ENCODE results near the gene CCRL2.

The CCRL2 gene, protein sequence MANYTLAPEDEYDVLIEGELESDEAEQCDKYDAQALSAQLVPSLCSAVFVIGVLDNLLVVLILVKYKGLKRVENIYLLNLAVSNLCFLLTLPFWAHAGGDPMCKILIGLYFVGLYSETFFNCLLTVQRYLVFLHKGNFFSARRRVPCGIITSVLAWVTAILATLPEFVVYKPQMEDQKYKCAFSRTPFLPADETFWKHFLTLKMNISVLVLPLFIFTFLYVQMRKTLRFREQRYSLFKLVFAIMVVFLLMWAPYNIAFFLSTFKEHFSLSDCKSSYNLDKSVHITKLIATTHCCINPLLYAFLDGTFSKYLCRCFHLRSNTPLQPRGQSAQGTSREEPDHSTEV

DNA sequence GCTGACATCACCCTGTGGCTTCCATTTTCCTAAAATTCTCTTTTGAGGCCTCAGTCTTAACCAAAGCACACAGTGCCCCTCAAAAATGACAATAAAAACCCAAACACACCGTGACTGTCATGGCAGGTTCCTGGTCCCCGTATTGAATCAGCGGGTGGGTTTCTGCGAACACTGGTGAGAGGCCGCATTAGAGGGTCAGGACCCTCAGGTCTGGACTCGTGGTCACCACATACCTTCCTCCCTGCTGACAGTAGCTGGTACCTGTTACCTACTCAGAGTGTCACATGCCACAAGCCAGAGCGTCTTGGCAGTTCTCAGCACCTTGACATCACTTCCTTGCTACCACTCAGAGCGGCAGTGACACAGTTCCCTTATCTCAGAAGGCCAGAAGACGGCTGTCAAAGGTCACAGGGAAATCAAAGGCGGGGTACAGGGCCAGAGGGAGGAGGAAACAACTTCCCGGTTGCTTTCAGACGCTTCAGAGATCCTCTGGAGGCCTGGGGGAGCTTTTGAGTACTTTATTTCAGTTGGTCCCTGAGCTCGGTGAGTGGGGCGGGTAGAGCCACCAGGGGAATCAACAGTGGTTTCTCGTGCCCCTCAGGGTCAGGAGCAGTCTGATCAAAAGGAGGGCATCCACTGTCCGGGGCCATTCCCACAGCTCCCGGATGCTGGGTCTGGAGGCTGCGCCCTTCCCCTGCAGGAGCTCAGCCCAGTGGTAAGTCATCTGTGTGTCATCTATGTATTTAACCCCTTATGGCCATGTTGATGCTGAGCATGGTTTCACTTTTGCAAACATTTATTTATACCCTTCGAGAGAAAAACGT is at the start of gene CCRL2, which contains the start of gene CCR5AS:
TSS of gene CCRL2 (plus strand) at position 472 of the 824 bp plus-strand sequence. CDS start 821 bp downstream, outside the sequence.
TSS of gene CCR5AS (minus strand) at position 279 of the 824 bp plus-strand sequence.
- DNase-seq (ENCODE audit: low read depth) = peak; percentile 87

DNA sequence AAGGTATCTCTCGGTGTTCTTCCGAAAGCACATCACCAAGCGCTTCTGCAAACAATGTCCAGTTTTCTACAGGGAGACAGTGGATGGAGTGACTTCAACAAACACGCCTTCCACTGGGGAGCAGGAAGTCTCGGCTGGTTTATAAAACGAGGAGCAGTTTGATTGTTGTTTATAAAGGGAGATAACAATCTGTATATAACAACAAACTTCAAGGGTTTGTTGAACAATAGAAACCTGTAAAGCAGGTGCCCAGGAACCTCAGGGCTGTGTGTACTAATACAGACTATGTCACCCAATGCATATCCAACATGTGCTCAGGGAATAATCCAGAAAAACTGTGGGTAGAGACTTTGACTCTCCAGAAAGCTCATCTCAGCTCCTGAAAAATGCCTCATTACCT is 48.6 kb upstream of the CCRL2 start:
- DNase-seq (ENCODE audit: low read depth) = no peak

DNA sequence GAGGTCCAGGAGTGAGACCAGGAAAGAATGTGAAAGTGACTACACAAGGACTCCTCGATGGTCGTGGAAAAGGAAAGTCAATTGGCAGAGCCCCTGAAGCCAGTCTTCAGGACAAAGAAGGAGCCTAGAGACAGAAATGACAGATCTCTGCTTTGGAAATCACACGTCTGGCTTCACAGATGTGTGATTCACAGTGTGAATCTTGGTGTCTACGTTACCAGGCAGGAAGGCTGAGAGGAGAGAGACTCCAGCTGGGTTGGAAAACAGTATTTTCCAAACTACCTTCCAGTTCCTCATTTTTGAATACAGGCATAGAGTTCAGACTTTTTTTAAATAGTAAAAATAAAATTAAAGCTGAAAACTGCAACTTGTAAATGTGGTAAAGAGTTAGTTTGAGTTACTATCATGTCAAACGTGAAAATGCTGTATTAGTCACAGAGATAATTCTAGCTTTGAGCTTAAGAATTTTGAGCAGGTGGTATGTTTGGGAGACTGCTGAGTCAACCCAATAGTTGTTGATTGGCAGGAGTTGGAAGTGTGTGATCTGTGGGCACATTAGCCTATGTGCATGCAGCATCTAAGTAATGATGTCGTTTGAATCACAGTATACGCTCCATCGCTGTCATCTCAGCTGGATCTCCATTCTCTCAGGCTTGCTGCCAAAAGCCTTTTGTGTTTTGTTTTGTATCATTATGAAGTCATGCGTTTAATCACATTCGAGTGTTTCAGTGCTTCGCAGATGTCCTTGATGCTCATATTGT is 47.1 kb upstream of the CCRL2 start:
- no peak for DNase-seq (ENCODE audit: low read depth)

DNA sequence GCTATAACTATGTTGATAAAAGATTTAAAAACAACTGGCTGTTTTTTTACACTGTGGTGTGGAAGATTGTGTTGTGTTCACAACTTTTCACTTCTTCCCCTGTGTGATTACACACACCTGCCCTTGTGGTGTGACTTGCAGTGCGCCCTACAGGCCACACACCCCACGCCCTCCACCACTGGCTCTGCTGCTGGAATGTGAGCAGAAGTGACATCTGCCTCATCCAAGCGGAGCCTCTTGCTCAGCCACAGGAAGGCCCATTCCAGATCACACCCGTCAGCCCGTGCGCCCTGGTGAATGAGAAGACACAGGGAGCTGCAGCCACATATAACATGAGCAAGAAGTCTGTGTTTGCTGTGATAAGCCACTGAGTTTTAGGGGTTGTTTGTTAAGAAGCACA is 46.2 kb upstream of the CCRL2 start:
- DNase-seq (ENCODE audit: low read depth) = no peak

DNA sequence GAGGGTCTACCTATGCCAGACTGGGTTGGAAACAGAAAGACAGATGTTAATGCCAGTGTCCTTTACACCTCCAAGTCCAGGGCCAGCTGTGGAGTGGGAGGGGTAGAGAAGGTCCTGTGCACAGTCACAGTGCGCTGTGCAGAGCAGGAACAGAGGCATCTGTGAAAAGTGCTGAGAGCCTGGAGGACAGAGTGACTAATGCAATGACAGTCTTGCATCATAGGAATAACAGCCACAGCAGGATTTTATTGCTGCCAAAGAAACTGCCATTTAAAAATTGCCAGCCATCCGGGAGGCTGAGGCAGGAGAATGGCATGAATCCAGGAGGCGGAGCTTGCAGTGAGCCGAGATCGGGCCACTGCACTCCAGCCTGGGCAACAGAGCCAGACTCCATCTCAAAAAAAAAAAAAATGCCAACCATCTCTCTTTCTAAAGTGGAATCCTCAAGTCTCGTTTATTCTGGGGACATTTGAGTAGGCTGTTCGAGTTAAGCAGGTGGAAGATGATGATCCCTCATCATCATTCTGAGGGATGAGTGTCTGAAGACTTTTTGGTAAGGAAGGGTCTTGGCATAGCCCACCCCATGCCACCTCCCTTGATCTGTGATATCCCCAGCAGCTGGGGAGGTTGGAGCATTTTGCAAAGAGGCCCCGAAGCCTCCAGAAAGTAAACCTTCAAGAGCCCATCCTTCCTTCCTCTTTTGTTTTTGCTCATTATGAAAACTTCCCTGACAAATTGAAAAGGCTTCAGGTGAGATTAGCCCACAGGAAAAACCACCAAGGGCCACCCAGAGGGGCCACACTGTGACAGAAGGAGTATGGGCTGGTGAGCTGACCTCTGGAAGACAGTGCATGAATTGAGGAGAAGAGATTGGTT is 45.4 kb upstream of the CCRL2 start:
- no peak for DNase-seq (ENCODE audit: low read depth)

DNA sequence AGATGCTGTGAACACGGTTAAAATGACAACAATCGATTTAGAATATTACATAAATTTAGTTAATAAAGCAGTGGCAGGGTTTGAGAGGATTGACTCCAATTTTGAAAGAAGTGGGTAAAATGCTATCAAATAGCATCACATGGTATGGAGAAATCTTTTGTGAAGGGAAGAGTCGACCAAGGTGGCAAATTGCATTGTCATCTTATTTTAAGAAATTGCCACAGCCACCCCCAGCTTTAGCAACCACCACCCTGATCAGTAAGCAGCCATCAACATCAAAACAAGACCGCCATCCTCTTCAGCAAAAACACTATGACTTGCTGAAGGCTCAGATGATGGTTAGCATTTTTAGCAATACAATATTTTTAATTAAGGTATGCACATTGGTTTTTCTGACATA is 42.0 kb upstream of the CCRL2 start:
- no peak for DNase-seq (ENCODE audit: low read depth)

DNA sequence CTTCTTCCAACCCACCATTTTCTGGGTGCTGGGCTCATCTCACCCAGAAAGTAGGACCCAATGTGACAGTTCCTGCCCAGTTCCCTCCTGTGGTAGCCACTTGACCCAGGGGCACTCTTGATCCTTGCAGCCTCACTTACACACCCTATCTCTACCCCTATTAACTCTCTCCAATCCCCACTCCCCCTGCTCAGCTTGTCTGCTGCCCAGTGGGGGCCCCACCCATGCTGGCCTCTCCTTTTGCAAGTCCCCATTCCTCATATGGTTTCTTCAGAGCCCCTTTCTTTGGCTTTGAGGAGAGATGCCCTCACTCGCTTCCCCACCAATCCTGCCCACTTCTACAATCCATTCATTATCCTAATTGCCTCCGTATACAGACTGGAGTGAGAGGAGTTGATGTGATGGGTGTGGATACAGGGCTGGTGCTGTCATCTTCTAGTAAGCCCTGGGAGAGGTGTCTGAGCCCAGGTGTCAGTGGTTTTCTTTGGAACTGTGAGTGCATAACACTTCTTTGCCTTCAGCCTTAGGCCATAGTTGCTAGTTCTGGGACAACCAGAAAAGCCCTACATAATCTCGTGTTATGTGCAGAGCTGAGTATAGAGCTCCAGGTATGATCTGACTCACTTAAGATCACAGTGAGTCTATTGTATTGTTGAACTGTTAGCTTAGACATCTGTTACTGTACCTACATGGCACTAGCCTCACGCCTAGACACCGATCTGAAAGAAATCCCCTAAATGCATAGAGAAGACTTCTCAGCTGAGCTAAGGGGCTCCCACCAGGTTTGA is 41.1 kb upstream of the CCRL2 start:
- no peak for DNase-seq (ENCODE audit: low read depth)

DNA sequence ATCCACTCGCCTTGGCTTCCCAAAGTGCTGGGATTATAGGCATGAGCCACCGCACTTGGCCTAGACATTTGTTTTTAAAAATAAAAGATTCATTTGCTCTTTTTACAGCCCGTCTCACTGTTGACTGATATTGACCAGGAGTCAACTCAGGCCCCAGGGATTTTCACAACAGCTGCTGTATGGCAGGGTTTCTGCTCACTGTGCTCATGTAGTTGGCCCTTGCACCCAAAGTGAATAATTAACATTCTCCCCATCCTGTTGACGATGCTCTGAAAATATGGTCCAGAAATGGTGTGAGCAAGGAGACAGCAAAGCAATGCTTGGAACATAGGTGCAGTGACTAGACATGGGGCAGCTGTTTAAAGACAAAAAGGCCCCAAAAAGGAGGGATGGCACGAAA is 39.2 kb upstream of the CCRL2 start:
- DNase-seq (ENCODE audit: low read depth) = no peak

DNA sequence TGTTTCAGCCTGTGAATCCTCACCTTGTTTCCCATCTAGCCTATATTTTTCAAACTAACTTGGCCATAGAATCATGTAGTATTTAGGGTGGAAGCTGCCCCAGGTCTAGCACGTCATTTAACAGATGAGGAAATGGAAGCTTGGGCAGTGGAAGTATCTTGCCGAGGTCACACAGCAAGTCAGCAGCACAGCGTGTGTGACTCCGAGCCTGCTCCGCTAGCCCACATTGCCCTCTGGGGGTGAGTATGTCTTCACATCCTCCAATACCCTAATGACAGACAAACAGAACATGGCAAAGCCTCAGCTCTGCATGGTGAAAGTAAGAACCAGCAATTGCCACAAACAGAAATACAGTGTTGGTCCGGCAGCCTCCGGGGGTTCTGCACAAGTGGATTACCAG is 38.5 kb upstream of the CCRL2 start:
- no peak for DNase-seq (ENCODE audit: low read depth)

DNA sequence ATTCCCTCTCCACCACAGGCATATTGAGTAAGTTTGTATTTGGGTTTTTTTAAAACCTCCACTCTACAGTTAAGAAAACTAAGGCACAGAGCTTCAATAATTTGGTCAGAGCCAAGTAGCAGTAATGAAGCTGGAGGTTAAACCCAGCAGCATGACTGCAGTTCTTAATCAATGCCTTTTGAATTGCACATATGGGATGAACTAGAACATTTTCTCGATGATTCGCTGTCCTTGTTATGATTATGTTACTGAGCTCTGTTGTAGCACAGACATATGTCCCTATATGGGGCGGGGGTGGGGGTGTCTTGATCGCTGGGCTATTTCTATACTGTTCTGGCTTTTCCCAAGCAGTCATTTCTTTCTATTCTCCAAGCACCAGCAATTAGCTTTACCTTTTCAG is 37.9 kb upstream of the CCRL2 start:
- no peak for DNase-seq (ENCODE audit: low read depth)

DNA sequence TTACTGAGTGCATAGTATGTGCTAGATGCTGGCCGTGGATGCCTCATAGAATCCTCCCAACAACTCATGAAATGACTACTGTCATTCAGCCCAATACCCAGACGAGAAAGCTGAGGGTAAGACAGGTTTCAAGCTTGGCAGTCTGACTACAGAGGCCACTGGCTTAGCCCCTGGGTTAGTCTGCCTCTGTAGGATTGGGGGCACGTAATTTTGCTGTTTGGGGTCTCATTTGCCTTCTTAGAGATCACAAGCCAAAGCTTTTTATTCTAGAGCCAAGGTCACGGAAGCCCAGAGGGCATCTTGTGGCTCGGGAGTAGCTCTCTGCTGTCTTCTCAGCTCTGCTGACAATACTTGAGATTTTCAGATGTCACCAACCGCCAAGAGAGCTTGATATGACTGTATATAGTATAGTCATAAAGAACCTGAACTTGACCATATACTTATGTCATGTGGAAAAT is 37.4 kb upstream of the CCRL2 start:
- no peak for DNase-seq (ENCODE audit: low read depth)

DNA sequence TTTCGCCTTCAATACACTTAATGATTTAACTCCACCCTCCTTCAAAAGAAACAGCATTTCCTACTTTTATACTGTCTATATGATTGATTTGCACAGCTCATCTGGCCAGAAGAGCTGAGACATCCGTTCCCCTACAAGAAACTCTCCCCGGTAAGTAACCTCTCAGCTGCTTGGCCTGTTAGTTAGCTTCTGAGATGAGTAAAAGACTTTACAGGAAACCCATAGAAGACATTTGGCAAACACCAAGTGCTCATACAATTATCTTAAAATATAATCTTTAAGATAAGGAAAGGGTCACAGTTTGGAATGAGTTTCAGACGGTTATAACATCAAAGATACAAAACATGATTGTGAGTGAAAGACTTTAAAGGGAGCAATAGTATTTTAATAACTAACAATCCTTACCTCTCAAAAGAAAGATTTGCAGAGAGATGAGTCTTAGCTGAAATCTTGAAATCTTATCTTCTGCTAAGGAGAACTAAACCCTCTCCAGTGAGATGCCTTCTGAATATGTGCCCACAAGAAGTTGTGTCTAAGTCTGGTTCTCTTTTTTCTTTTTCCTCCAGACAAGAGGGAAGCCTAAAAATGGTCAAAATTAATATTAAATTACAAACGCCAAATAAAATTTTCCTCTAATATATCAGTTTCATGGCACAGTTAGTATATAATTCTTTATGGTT is 36.1 kb upstream of the CCRL2 start, which contains the start of gene CCR5:
TSS of gene CCR5 (plus strand) at position 108 of the 680 bp plus-strand sequence. CDS start 1,957 bp downstream, outside the sequence.
- DNase-seq (ENCODE audit: low read depth) = no peak

DNA sequence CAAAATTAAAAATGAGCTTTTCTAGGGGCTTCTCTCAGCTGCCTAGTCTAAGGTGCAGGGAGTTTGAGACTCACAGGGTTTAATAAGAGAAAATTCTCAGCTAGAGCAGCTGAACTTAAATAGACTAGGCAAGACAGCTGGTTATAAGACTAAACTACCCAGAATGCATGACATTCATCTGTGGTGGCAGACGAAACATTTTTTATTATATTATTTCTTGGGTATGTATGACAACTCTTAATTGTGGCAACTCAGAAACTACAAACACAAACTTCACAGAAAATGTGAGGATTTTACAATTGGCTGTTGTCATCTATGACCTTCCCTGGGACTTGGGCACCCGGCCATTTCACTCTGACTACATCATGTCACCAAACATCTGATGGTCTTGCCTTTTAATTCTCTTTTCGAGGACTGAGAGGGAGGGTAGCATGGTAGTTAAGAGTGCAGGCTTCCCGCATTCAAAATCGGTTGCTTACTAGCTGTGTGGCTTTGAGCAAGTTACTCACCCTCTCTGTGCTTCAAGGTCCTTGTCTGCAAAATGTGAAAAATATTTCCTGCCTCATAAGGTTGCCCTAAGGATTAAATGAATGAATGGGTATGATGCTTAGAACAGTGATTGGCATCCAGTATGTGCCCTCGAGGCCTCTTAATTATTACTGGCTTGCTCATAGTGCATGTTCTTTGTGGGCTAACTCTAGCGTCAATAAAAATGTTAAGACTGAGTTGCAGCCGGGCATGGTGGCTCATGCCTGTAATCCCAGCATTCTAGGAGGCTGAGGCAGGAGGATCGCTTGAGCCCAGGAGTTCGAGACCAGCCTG is 35.3 kb upstream of the CCRL2 start:
- no peak for DNase-seq (ENCODE audit: low read depth)

DNA sequence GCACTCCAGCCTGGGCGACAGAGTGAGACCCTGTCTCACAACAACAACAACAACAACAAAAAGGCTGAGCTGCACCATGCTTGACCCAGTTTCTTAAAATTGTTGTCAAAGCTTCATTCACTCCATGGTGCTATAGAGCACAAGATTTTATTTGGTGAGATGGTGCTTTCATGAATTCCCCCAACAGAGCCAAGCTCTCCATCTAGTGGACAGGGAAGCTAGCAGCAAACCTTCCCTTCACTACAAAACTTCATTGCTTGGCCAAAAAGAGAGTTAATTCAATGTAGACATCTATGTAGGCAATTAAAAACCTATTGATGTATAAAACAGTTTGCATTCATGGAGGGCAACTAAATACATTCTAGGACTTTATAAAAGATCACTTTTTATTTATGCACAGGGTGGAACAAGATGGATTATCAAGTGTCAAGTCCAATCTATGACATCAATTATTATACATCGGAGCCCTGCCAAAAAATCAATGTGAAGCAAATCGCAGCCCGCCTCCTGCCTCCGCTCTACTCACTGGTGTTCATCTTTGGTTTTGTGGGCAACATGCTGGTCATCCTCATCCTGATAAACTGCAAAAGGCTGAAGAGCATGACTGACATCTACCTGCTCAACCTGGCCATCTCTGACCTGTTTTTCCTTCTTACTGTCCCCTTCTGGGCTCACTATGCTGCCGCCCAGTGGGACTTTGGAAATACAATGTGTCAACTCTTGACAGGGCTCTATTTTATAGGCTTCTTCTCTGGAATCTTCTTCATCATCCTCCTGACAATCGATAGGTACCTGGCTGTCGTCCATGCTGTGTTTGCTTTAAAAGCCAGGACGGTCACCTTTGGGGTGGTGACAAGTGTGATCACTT is 34.3 kb upstream of the CCRL2 start:
- DNase-seq (ENCODE audit: low read depth) = no peak

DNA sequence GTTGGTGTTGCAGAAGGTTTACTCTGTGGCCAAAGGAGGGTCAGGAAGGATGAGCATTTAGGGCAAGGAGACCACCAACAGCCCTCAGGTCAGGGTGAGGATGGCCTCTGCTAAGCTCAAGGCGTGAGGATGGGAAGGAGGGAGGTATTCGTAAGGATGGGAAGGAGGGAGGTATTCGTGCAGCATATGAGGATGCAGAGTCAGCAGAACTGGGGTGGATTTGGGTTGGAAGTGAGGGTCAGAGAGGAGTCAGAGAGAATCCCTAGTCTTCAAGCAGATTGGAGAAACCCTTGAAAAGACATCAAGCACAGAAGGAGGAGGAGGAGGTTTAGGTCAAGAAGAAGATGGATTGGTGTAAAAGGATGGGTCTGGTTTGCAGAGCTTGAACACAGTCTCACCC is 32.3 kb upstream of the CCRL2 start:
- DNase-seq (ENCODE audit: low read depth) = no peak

DNA sequence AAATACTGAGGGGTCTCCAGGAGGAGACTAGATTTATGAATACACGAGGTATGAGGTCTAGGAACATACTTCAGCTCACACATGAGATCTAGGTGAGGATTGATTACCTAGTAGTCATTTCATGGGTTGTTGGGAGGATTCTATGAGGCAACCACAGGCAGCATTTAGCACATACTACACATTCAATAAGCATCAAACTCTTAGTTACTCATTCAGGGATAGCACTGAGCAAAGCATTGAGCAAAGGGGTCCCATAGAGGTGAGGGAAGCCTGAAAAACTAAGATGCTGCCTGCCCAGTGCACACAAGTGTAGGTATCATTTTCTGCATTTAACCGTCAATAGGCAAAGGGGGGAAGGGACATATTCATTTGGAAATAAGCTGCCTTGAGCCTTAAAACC is 31.8 kb upstream of the CCRL2 start:
- DNase-seq (ENCODE audit: low read depth) = no peak

DNA sequence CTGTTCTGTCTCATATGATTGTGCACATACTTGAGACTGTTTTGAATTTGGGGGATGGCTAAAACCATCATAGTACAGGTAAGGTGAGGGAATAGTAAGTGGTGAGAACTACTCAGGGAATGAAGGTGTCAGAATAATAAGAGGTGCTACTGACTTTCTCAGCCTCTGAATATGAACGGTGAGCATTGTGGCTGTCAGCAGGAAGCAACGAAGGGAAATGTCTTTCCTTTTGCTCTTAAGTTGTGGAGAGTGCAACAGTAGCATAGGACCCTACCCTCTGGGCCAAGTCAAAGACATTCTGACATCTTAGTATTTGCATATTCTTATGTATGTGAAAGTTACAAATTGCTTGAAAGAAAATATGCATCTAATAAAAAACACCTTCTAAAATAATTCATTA is 31.2 kb upstream of the CCRL2 start:
- DNase-seq (ENCODE audit: low read depth) = no peak

DNA sequence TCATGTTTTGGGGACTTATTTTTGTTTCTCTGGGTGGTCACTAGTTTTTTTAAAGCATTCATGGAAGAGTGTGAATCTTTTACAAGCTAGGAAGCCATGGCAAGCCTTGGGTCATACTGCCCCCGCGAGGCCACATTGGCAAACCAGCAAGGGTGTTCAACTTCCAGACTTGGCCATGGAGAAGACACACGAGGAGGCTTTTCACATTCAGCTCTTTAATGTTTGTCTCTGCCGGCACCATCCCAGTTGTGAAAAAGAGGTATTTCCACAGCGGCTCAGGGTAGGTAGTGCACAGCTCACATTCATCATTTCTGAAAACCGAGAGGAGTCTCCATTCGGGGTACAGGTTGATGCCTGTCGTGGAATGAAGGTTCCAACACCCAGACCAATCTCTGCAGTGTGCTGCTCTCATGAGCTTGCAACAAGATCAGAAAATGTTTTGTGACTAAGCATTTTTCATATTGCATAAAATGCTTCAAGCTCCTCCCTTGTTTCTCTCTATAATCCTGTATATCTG is 28.6 kb upstream of the CCRL2 start:
- DNase-seq (ENCODE audit: low read depth) = no peak
